Measurements from ENCODE around the gene NEK9.

NEK9 gene

GRCh38 chr14:75094896-75095295, 32.0 kb downstream of the NEK9 start:
- DNase-seq, result no peak
- no peaks in the 10 kb centered on the region for H3K4me1 ChIP-seq
- H3K4me3 ChIP-seq, result no peak overlapping the region
- no peak overlapping the region for H3K27ac ChIP-seq
- H3K27me3 ChIP-seq, result no peaks in the 10 kb centered on the region
- no peak for TF ChIP-seq CTCF (IDR thresholded peaks at IDR 0.05)
- H3K36me3 ChIP-seq, result peaks cover 73 to 100% (median 91%) of the 10 kb centered on the region in 3 donors
- intact Hi-C loops (cut with DNase I; ENCODE audit: low total_unique reads), result no loop called here
- H3K9me3 ChIP-seq, result no peaks in the 10 kb centered on the region

DNA sequence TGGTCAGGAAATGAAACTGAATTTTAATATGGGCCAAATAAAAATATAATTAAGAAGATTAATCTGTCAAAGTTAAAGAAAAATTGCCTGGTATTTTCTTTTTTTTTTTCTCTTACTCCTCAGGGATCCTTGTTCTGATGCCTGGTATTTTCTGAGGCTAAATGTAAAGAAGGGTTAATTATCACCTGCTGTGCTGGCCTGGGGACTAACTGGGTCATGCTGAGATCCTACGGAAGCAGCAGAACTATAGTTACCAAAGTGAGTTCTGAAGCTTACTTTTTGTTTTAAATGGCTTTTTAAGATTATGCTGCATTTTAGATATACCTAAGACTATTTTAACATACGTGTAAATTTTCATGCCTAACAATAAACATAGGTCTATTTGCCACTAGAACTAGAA, 34.1 kb downstream of the NEK9 start:
- TF ChIP-seq CTCF (IDR thresholded peaks at IDR 0.05), result no peak
- peaks cover 64 to 100% (median 77%) of the 10 kb centered on the region in 3 donors for H3K36me3 ChIP-seq
- H3K9me3 ChIP-seq, result no peaks in the 10 kb centered on the region
- no peak overlapping the region for H3K4me3 ChIP-seq
- no peak overlapping the region for H3K27ac ChIP-seq
- H3K4me1 ChIP-seq, result no peaks in the 10 kb centered on the region
- no peak for DNase-seq
- intact Hi-C loops (cut with DNase I; ENCODE audit: low total_unique reads), result no loop called here
- H3K27me3 ChIP-seq, result no peaks in the 10 kb centered on the region

- no peaks in the 10 kb centered on the region for H3K4me1 ChIP-seq
- H3K27ac ChIP-seq, result no peak overlapping the region
- no peaks in the 10 kb centered on the region for H3K27me3 ChIP-seq
- no peaks in the 10 kb centered on the region for H3K9me3 ChIP-seq
- no peak for TF ChIP-seq CTCF (IDR thresholded peaks at IDR 0.05)
- no peak overlapping the region for H3K4me3 ChIP-seq
- no peak for DNase-seq
- H3K36me3 ChIP-seq, result peaks cover 66 to 100% (median 77%) of the 10 kb centered on the region in 3 donors
- intact Hi-C loops (cut with DNase I; ENCODE audit: low total_unique reads), result no loop called here
Observed at GRCh38 chr14:75091251-75091650, 35.6 kb downstream of the NEK9 start.

DNA sequence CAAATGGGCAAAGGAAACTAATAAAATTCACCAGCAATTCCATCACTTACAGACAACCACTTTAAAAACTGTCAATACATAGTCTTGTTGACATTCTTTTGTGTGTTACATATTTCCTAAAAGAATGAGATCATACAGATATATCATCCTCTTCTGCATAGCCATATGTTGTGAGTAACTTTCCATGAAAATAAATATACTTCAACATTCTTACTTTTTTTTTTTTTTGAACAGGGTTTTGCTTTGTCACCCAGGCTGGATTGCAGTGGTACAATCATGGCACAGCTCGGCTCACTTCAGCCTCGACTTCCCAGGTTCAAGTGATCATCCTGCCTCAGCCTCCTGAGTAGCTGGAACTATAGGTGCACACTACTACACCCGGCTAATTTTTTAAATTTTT, 36.5 kb downstream of the NEK9 start:
- intact Hi-C loops (cut with DNase I; ENCODE audit: low total_unique reads), result no loop called here

DNA sequence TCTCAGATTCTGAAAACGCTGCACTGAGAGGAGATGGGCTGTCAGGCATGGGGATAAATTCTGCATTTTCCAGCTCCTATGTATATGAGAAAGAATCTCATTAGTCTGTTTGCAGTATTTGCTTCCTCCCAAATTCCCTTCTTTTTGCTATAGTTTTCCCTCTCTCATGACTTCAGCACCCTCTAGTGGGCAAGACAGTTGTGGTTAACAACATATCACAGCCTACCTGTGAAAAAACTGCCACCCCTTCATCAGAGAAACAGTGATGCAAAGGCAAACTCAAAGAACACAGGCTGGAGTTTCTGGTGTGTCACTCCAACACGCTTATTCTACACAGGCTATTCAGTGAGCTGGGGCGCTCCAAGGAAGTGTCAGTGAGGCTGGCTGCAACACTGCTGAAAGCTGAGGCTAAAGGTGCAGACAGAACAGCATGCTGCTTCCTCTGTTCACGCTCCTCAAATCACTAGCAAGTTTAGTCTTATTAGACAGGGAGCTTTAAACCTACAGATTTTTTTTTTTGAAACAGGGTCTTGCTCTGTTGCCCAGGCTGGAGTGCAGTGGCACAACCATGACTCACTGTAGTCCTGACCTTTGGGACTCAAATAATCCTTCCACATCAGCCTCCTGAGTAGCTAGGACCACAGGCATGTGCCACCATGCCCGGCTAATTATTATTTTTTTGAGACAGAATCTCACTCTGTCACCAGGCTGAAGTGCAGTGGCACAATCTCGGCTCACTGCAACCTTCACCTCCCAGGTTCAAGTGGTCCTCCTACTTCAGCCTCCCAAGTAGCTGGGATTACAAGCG, 38.1 kb downstream of the NEK9 start:
- H3K36me3 ChIP-seq, result peaks cover 64 to 100% (median 77%) of the 10 kb centered on the region in 3 donors
- no peaks in the 10 kb centered on the region for H3K27me3 ChIP-seq
- no peak overlapping the region for H3K27ac ChIP-seq
- H3K9me3 ChIP-seq, result no peaks in the 10 kb centered on the region
- no peak overlapping the region for H3K4me3 ChIP-seq
- peak in 1 of 2 donors; percentile 51 for DNase-seq
- TF ChIP-seq CTCF (IDR thresholded peaks at IDR 0.05), result peak; percentile 81 to 82
- intact Hi-C loops (cut with DNase I; ENCODE audit: low total_unique reads), result loop anchor here (2.0 kb wide), 1 partner anchor 172 kb away; no protein-coding TSS in a partner anchor
- no peaks in the 10 kb centered on the region for H3K4me1 ChIP-seq

More for the DNA sequence above, 36.5 kb downstream of the NEK9 start:
- H3K4me3 ChIP-seq, result no peak overlapping the region
- TF ChIP-seq CTCF (IDR thresholded peaks at IDR 0.05), result no peak
- H3K36me3 ChIP-seq, result peaks cover 66 to 100% (median 77%) of the 10 kb centered on the region in 3 donors
- no peaks in the 10 kb centered on the region for H3K9me3 ChIP-seq
- no peaks in the 10 kb centered on the region for H3K27me3 ChIP-seq
- DNase-seq, result no peak
- no peaks in the 10 kb centered on the region for H3K4me1 ChIP-seq
- H3K27ac ChIP-seq, result no peak overlapping the region
